ENCODE data around the gene DPM1. TPM values are rescaled to one million over a fixed set of nuclear protein-coding genes. Genes with fewer than 3 reads are reported as not detected.

DPM1 gene
- total and polyA plus RNA-seq, 8 donors = 13.6 to 34.8 (median 17.8) TPM

DNA sequence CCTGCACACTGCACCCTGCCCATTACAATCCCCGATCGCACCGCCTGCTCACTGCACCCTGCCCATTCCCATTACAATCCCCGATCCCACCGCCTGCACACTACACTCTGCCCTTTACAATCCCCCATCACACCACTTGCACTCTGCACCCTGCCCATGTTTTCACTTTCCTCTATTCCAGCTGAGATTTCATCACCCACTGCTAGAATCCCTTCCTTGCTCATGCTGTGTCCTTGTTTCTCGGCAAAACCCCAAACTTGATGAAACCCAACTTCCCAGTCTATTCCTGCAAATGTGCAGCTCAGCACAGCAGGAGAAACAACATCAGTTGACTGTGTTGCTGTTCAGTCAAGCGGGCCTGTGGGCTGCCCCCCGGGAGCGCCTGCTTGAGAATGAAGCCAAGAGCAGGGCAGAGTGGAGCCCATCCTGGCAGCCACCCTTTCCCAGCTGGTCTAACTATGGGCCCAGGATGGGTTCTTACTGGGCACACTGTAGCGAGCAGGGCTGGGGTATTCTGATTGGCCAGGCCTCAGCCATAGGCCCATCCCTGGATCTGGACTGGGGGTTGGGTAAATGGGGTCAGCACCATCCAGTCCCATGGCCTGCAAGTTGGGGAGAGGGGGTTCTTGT, 17.5 kb upstream of the DPM1 start:
- Histone ChIP-seq H3K4me1 (no peaks in the 10 kb centered on the region), H3K27me3 (no peaks in the 10 kb centered on the region), H3K4me3 (no peak overlapping the region), H3K9me3 (no peaks in the 10 kb centered on the region), H3K27ac (no peak overlapping the region), H3K36me3 (no peaks in the 10 kb centered on the region)
- TF ChIP-seq CTCF (IDR thresholded peaks at IDR 0.05) = no peak
- WGBS, 2 donors = 77 to 88% methylated on average over 10 of the region's 10 CpGs
- ATAC-seq (no peak), FAIRE-seq (no peak), DNase-seq (no peak)
- intact Hi-C loops (cut with DNase I) = loop anchor here in 1 of 3 donors (10.0 kb wide), 1 partner anchor 629 kb away; no protein-coding TSS in a partner anchor

DNA sequence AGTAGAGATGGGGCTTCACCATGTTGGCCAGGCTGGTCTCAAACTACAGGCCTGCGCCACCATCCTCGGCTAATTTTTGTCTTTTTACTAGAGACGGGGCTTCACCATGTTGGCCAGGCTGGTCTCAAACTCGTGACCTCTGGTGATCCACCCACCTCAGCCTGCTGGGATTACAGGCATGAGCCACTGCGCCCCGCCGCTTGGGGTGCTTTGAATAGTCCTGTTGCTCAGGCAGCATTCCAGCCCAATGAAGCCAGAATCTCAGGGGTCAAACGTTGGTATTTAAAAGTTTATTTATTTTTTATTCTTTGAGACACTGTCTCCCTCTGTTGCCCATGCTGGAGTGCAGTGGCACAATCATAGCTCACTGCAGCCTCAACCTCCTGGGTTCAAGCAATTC, 11.6 kb upstream of the DPM1 start:
- intact Hi-C loops (cut with DNase I) = loop anchor here in 1 of 3 donors (10.0 kb wide), 1 partner anchor 635 kb away; no protein-coding TSS in a partner anchor
- Histone ChIP-seq H3K4me1 (no peaks in the 10 kb centered on the region), H3K27me3 (no peaks in the 10 kb centered on the region), H3K36me3 (no peaks in the 10 kb centered on the region), H3K27ac (no peak overlapping the region), H3K9me3 (no peaks in the 10 kb centered on the region), H3K4me3 (no peak overlapping the region)
- no peak for ATAC-seq
- 63 to 71% methylated on average over 8 of the region's 8 CpGs for WGBS, 2 donors
- FAIRE-seq = no peak
- no peak for DNase-seq
- TF ChIP-seq CTCF (IDR thresholded peaks at IDR 0.05) = no peak

- 71 to 85% methylated on average over 5 of the region's 5 CpGs for WGBS, 2 donors
- DNase-seq = no peak
- no peak overlapping the region for H3K4me3 ChIP-seq
- H3K36me3 ChIP-seq = no peaks in the 10 kb centered on the region
- no peak for FAIRE-seq
- intact Hi-C loops (cut with DNase I) = no loop called here
- H3K9me3 ChIP-seq = no peaks in the 10 kb centered on the region
- H3K27me3 ChIP-seq = no peaks in the 10 kb centered on the region
- TF ChIP-seq CTCF (IDR thresholded peaks at IDR 0.05) = no peak
- no peak overlapping the region for H3K27ac ChIP-seq
- ATAC-seq = no peak
- no peaks in the 10 kb centered on the region for H3K4me1 ChIP-seq
These were observed 11.1 kb upstream of the DPM1 start for GRCh38 chr20:50969435-50969834.

GRCh38 chr20:50968289-50968688, 10.0 kb upstream of the DPM1 start:
- FAIRE-seq (no peak), DNase-seq (no peak), ATAC-seq (no peak)
- Histone ChIP-seq H3K36me3 (no peaks in the 10 kb centered on the region), H3K4me3 (no peak overlapping the region), H3K4me1 (no peaks in the 10 kb centered on the region), H3K9me3 (no peaks in the 10 kb centered on the region), H3K27me3 (no peaks in the 10 kb centered on the region), H3K27ac (no peak overlapping the region)
- 38 to 57% methylated on average over 9 of the region's 9 CpGs for WGBS, 2 donors
- TF ChIP-seq CTCF (IDR thresholded peaks at IDR 0.05) = no peak
- intact Hi-C loops (cut with DNase I) = no loop called here

DNA sequence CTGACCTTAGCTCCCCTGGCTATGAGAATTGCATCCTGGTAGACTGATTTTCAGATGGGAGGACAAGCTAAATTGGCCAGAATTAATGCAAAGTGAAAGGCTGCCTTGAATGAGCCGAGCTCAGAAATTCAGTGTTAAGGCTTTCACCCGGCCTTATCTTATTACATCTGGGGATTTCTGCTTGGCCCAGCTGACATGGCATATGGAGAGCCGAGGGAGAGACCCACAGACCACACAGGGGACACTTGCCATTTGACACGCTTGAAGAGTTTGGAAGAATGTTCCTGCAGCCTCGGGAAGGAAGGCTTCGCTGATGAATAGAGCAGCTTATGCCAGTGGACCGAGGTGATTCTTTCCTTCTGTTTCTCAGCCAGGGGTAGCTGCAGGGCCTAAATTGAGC, 9.3 kb upstream of the DPM1 start:
- Histone ChIP-seq H3K27me3 (no peaks in the 10 kb centered on the region), H3K27ac (no peak overlapping the region), H3K4me3 (no peak overlapping the region), H3K36me3 (no peaks in the 10 kb centered on the region), H3K4me1 (no peaks in the 10 kb centered on the region), H3K9me3 (no peaks in the 10 kb centered on the region)
- ATAC-seq = no peak
- DNase-seq = no peak
- WGBS, 2 donors = 28 to 37% methylated on average over 7 of the region's 7 CpGs
- no peak for TF ChIP-seq CTCF (IDR thresholded peaks at IDR 0.05)
- FAIRE-seq = no peak
- intact Hi-C loops (cut with DNase I) = no loop called here

Data from pancreas (tissue), 10 donors.